Stimulated activated naive B cell treated with anti-CD40 and anti-IgM and Interleukin-4, amounts not matched to agents 10 μg/mL and 1 μg/mL and 100 μg/mL, for 72 hours (primary cell): Measurements from ENCODE around the gene FHOD3.

ENCODE experiments used
- ATAC-seq, 2 donors: fragments of 150-1000 bp; cut with Tn5 transposase; replicated peaks; 2 replicates each; pipeline ENCODE4 v1.10.0; 2021; ENCODE audit warnings: moderate library complexity in 1 of 2
- DNase-seq: peaks from one replicate; pipeline ENCODE4 v3.0.0; 2021
- H3K27ac Mint-ChIP-seq: one replicate; pipeline ENCODE4 v1.8.0; 2022; ENCODE audit warnings: mild to moderate bottlenecking, mixed read lengths
- H3K27me3 Mint-ChIP-seq, 2 donors: one replicate each; pipeline ENCODE4 v1.8.0; 2022; ENCODE audit warnings: mixed read lengths in 2 of 2
- H3K36me3 Mint-ChIP-seq, 2 donors: one replicate each; pipeline ENCODE4 v1.8.0; 2022; ENCODE audit warnings: mixed read lengths in 2 of 2, mild to moderate bottlenecking in 1 of 2
- H3K4me1 Mint-ChIP-seq, 2 donors: one replicate each; pipeline ENCODE4 v1.8.0; 2022; ENCODE audit warnings: mixed read lengths in 2 of 2, mild to moderate bottlenecking in 1 of 2
- H3K4me3 Mint-ChIP-seq, 2 donors: one replicate each; pipeline ENCODE4 v1.8.0; 2022; ENCODE audit warnings: mild to moderate bottlenecking in 2 of 2, mixed read lengths in 2 of 2, moderate library complexity in 1 of 2
- H3K9me3 Mint-ChIP-seq, 2 donors: one replicate each; pipeline ENCODE4 v1.8.0; 2022; ENCODE audit warnings: mixed read lengths in 2 of 2, mild to moderate bottlenecking in 1 of 2

Gene FHOD3

DNA sequence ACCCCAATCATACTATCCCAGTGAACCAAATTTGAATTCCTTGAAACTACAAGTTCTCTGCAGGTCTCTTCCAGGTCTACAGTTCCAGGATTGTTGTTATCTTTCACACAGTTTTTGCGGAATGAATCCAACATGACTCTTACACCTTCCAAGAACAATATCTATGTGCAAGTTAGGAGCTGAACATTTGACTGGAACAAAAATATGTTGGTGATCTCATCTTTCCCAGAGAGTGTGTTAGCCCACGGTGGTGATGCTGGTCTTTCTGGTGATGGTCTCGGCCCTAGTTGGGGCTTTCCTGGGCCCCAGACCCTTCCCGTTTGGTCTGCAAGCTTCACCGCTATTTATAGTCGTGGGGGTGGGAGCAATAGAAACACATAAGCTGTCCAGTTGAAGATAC is 357.6 kb downstream of the FHOD3 start:
- H3K4me1 Mint-ChIP-seq = no peaks in the 10 kb centered on the region
- H3K9me3 Mint-ChIP-seq = no peaks in the 10 kb centered on the region
- DNase-seq = no peak
- H3K4me3 Mint-ChIP-seq = no peak overlapping the region
- ATAC-seq = no peak
- H3K36me3 Mint-ChIP-seq = no peaks in the 10 kb centered on the region
- peaks cover 17 to 31% of the 10 kb centered on the region in 2 donors for H3K27me3 Mint-ChIP-seq
- no peak overlapping the region for H3K27ac Mint-ChIP-seq

DNA sequence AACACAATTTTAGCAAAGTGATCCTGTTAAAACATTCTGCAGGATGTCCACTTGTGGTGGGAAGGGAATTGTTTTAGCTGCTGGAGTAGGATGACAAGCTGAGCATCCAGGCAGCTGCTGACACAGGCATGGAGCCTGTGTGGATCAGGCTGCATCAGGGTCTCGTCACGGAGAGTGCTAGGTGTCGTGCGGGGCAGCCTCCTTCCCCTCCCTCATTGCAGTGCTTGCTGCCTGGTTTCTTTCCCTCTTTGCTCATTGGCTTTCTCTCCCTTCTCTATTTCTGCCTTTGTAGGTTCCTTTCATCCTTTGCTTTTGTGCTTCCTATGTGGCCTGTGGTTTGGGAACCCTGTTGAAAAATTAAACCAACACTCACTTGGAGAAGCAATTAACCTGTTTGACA is 358.4 kb downstream of the FHOD3 start:
- DNase-seq (no peak), ATAC-seq (no peak)
- H3K27me3 Mint-ChIP-seq = peaks cover 17 to 31% of the 10 kb centered on the region in 2 donors
- no peak overlapping the region for H3K27ac Mint-ChIP-seq
- no peaks in the 10 kb centered on the region for H3K4me1 Mint-ChIP-seq
- H3K36me3 Mint-ChIP-seq = no peaks in the 10 kb centered on the region
- H3K9me3 Mint-ChIP-seq = no peaks in the 10 kb centered on the region
- H3K4me3 Mint-ChIP-seq = no peak overlapping the region

DNA sequence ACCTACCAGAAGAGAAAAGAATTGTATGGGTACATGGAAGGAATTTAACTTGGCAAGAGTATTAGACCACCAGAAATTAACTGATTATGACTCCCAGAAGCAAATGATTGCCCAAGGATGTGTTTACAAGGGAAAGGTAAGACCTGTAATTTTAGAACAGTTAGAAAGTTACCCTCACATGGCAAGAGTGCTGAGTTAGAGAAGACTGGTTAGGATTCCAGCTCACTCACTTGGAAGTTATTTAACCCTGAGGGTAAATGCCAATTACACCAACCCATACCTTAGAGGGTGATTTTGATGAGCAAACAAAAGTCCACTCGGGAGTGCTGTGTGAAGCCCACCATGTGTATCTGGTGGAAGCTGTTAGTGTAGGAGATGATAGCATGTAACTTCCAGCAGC is 361.1 kb downstream of the FHOD3 start:
- no peaks in the 10 kb centered on the region for H3K9me3 Mint-ChIP-seq
- H3K4me3 Mint-ChIP-seq = no peak overlapping the region
- peaks cover 17 to 24% of the 10 kb centered on the region in 2 donors for H3K27me3 Mint-ChIP-seq
- ATAC-seq = no peak
- no peaks in the 10 kb centered on the region for H3K36me3 Mint-ChIP-seq
- DNase-seq = no peak
- H3K4me1 Mint-ChIP-seq = no peaks in the 10 kb centered on the region
- H3K27ac Mint-ChIP-seq = no peak overlapping the region

DNA sequence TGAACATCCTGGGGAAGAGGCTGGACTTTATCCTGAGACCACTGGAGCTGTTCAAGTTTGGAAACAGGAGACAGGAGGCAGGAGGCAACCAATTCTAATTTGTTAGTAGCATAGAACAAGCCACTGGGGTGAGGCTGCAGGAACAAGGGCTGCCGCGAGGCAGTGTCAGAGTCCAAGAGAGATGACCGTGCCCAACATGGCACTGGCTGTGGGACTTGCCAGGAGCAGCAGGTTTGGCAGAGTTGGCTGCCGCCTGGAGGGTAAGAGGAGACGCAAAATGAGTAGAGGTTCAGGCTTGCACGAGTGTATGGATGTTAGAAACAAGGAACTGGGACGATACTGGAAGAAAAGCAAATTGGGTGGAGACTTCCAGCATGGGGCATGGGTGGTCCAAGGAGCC is 362.8 kb downstream of the FHOD3 start:
- Mint-ChIP-seq H3K27ac (no peak overlapping the region), H3K9me3 (no peaks in the 10 kb centered on the region), H3K27me3 (peaks cover 8 to 19% of the 10 kb centered on the region in 2 donors), H3K4me3 (no peak overlapping the region), H3K4me1 (no peaks in the 10 kb centered on the region), H3K36me3 (no peaks in the 10 kb centered on the region)
- DNase-seq (no peak), ATAC-seq (no peak)

- no peak for ATAC-seq
- Mint-ChIP-seq H3K4me3 (no peak overlapping the region), H3K27me3 (peaks cover 0 to 9% of the 10 kb centered on the region in 2 donors), H3K36me3 (no peaks in the 10 kb centered on the region), H3K27ac (no peak overlapping the region), H3K4me1 (no peaks in the 10 kb centered on the region), H3K9me3 (no peaks in the 10 kb centered on the region)
- no peak for DNase-seq
These were observed 364.5 kb downstream of the FHOD3 start for GRCh38 chr18:36661999-36662398.

DNA sequence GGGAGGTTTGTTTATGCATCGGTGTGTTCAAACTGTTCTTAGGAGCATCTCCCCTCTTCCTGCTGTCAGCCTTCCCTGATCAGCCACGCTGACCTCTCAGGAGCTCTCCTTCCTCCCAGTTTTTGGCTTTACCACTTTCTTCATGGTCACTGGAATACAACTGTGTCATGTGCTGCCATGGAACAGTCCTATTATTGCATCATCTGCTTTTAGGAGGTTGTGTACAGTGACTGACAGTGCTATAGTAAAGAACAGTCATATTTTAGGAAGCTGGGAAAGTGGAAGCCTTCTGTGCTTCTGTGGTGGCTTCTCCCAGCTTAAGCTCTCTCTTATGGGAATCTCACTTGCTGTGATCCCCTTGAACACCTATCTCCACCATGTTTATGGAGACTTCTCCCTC is 365.8 kb downstream of the FHOD3 start:
- H3K4me1 Mint-ChIP-seq = no peaks in the 10 kb centered on the region
- no peaks in the 10 kb centered on the region for H3K36me3 Mint-ChIP-seq
- no peaks in the 10 kb centered on the region for H3K9me3 Mint-ChIP-seq
- H3K4me3 Mint-ChIP-seq = no peak overlapping the region
- H3K27me3 Mint-ChIP-seq = peaks cover 0 to 9% of the 10 kb centered on the region in 2 donors
- ATAC-seq (no peak), DNase-seq (no peak)
- no peak overlapping the region for H3K27ac Mint-ChIP-seq

- Mint-ChIP-seq H3K36me3 (no peaks in the 10 kb centered on the region), H3K4me1 (no peaks in the 10 kb centered on the region), H3K27ac (no peak overlapping the region), H3K4me3 (no peak overlapping the region), H3K9me3 (no peaks in the 10 kb centered on the region), H3K27me3 (peaks cover 9 to 20% of the 10 kb centered on the region in 2 donors)
- no peak for DNase-seq
- no peak for ATAC-seq
These were observed 368.4 kb downstream of the FHOD3 start for GRCh38 chr18:36665952-36666351.

DNA sequence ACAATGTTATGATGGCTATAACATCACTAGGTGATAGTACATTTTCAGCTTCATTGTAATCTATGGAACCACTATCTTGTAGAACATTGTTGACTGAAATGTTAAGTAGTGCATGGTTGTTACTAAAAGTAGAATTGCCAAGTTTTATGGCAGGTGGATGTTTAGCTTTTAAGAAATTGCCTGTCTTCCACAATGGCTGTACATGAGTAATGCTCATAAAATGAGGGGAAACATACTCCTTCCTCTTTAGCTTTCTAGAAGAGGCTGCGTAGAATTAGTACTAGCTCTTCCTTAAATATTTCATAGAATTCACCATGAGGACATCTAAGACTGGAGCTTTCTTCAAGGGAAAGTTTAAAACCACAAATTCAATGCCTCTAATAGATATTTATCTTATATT is 370.3 kb downstream of the FHOD3 start:
- peaks cover under 1 to 2% of the 10 kb centered on the region in 2 donors for H3K4me1 Mint-ChIP-seq
- H3K9me3 Mint-ChIP-seq = no peaks in the 10 kb centered on the region
- no peak for ATAC-seq
- no peak overlapping the region for H3K27ac Mint-ChIP-seq
- peaks cover 14 to 21% of the 10 kb centered on the region in 2 donors for H3K27me3 Mint-ChIP-seq
- H3K36me3 Mint-ChIP-seq = no peaks in the 10 kb centered on the region
- no peak for DNase-seq
- no peak overlapping the region for H3K4me3 Mint-ChIP-seq

DNA sequence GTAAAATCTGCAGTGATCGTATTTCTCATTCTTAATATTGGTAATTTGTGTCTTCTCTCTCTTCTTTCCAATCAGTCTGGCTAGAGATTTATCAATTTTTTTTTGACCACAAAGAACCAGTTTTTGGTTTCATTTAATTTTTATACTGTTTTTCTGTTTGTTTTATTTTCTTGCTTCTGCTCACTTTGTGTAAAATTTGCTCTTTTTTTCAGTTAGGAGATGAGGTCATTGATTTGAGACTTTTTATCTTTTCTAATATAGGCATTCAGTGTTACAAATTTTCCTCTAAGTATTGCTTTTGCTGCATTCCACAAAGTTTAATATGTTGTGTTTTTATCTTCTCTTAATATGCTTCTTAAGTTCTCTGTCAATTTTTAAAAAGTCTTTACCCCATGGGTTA is 370.8 kb downstream of the FHOD3 start:
- Mint-ChIP-seq H3K27me3 (peaks cover 14 to 20% of the 10 kb centered on the region in 2 donors), H3K9me3 (no peaks in the 10 kb centered on the region), H3K4me1 (peaks cover 5% of the 10 kb centered on the region in 2 donors), H3K4me3 (no peak overlapping the region), H3K36me3 (no peaks in the 10 kb centered on the region), H3K27ac (no peak overlapping the region)
- DNase-seq (no peak), ATAC-seq (no peak)

DNA sequence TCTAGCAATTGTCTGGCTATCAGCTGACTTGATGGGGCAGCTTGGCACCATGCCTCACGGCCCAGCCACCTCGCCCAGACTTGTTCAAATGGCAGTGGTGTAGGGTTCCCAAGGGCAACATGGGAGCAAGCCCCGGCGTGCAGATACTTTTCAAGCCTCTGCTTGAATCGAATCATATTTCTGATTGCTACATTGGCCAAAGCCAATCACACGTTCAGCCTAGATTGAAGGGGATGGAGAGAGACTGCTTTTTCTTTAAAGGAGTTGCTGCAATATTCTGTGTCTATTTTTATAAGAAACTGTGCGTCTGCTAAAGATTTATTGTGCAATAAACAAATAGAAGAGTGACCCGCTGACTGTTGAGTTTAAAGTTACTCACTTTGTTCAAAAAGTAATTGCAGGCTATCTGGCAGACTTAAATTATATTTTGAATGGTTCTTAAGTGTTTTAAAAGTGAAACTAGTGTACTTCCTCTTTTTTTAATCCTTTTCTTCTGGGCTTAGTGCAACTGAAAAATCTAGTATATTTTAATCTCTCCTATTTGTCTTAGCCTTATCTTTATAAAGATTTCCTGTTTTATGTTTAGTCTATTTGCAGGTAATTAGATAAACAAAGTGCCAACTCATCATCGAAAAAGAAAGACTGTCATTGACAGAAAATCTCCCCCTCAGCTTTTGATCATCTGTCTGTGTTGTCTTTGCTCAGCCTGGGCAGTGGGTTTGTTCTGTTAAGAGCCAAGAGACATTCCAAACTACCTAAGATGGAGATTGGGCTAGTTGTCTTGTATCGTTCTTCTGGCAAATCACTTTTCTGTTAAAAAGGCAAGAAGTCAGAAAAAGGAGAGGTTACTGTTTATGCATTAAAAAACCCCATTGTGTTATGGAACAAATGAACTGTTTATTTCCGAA is 375.2 kb downstream of the FHOD3 start:
- Mint-ChIP-seq H3K36me3 (no peaks in the 10 kb centered on the region), H3K27ac (no peak overlapping the region), H3K4me1 (peaks cover 5% of the 10 kb centered on the region in 2 donors), H3K4me3 (no peak overlapping the region), H3K9me3 (peaks cover 0 to 2% of the 10 kb centered on the region in 2 donors), H3K27me3 (peaks cover 12 to 14% of the 10 kb centered on the region in 2 donors)
- ATAC-seq = peak in 1 of 2 donors; percentile 43
- DNase-seq = no peak

DNA sequence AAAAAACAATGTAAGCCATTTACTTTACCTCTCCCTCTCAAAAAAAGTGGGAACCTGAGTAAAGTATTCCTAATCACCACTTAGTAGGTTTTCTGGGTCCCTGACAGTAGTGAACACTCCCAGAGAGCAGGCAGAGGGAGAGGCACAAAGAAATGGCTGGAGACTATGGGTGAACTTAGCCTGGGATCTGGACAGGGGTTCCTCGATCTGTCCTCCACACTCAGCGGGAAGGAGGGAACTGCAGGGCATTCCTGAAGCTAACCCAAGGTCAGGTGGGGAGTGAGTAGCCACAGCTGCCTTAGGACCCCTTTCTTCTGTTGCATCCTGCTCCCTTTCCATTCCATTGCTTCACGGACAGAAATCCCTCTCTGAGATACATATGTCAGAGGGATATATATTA is 375.9 kb downstream of the FHOD3 start:
- H3K27me3 Mint-ChIP-seq = peaks cover 12 to 14% of the 10 kb centered on the region in 2 donors
- peaks cover 0 to 2% of the 10 kb centered on the region in 2 donors for H3K9me3 Mint-ChIP-seq

DNA sequence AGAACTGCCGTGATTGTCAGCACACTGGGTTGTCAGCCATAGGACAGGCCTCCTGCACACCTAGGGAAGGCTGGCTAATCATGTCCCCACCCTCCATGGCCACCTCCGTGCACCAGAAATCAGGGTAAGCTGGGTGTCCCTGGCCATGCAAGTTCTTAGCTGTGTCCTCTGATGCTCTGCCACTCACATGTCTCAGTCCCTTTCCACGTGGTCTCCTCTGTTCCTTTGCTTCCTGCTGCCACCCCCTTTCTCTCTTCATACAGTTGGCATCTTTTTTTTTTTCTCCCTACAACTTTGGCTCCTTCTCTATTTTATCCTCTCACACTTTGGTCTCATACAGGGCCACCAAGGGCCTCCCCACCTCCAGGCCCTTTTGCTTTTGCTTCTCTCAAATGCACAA is 377.6 kb downstream of the FHOD3 start:
- H3K4me1 Mint-ChIP-seq = peaks cover 5% of the 10 kb centered on the region in 2 donors
- H3K27ac Mint-ChIP-seq = no peak overlapping the region
- H3K36me3 Mint-ChIP-seq = no peaks in the 10 kb centered on the region
- H3K9me3 Mint-ChIP-seq = peaks cover 0 to 2% of the 10 kb centered on the region in 2 donors
- peaks cover 10 to 11% of the 10 kb centered on the region in 2 donors for H3K27me3 Mint-ChIP-seq
- DNase-seq (no peak), ATAC-seq (no peak)
- H3K4me3 Mint-ChIP-seq = no peak overlapping the region

More for the DNA sequence above, 375.9 kb downstream of the FHOD3 start:
- Mint-ChIP-seq H3K27ac (no peak overlapping the region), H3K4me1 (peaks cover 5% of the 10 kb centered on the region in 2 donors), H3K36me3 (no peaks in the 10 kb centered on the region), H3K4me3 (no peak overlapping the region)
- no peak for ATAC-seq
- DNase-seq = no peak

GRCh38 chr18:36675542-36675941 is 378.0 kb downstream of the FHOD3 start:
- ATAC-seq (no peak), DNase-seq (no peak)
- peaks cover 6% of the 10 kb centered on the region in 2 donors for H3K27me3 Mint-ChIP-seq
- no peaks in the 10 kb centered on the region for H3K36me3 Mint-ChIP-seq
- peaks cover 0 to 2% of the 10 kb centered on the region in 2 donors for H3K9me3 Mint-ChIP-seq
- no peak overlapping the region for H3K27ac Mint-ChIP-seq
- H3K4me1 Mint-ChIP-seq = peaks cover 5% of the 10 kb centered on the region in 2 donors
- no peak overlapping the region for H3K4me3 Mint-ChIP-seq

DNA sequence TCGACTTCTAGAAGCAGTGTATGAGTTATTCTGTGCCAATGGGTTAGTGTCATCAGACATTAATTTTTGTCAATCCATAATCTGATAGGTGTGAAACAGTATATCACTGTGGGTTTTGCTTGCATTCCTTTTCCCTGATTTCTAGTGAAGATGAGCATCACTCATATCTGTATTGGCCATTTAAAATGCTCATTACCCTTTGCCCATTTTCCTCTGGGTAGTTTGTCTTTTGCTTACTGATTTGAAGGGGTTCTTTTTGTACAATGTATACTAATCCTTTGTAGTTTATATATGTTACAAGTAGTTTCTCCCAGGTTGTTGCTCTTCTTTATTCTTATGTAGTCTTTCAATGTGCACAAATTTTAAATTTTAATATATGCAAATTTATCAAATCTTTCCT is 379.1 kb downstream of the FHOD3 start:
- Mint-ChIP-seq H3K4me1 (peaks cover 5% of the 10 kb centered on the region in 2 donors), H3K36me3 (no peaks in the 10 kb centered on the region), H3K9me3 (peaks cover 0 to 2% of the 10 kb centered on the region in 2 donors), H3K27me3 (peaks cover 3 to 5% of the 10 kb centered on the region in 2 donors), H3K4me3 (no peak overlapping the region), H3K27ac (no peak overlapping the region)
- DNase-seq = no peak
- no peak for ATAC-seq

DNA sequence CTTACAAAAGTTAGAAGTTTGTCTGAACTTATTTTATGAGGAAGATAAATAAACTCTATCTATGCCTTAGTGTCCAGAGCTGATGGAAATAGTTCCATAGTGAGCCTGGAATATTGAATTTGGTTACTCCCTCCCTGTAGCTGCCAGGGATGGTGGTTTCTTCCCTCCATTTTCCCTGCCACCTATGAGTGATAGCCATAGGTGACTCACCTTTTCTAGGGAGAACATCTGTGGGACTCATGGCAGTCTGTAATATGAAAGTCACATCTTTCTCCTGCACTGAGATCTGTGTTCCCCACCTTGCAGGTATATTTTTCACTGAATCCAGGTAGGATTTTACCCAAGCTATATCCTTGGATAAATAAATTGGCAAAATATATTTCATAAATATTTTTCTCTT is 382.5 kb downstream of the FHOD3 start:
- DNase-seq (no peak), ATAC-seq (no peak)
- Mint-ChIP-seq H3K27me3 (peaks cover 6 to 13% of the 10 kb centered on the region in 2 donors), H3K27ac (no peak overlapping the region), H3K4me1 (no peaks in the 10 kb centered on the region), H3K4me3 (no peak overlapping the region), H3K9me3 (peaks cover 4% of the 10 kb centered on the region in 2 donors), H3K36me3 (no peaks in the 10 kb centered on the region)
